HL-60 (cell line): Measurements from ENCODE around the gene SOX5.

Experiments used
- DNase-seq, 2 experiments: peaks; one replicate each; pipeline ENCODE4 v3.0.0-alpha.2; 2010 to 2020; ENCODE audit warnings: low read depth in 1 of 2, low spot score in 1 of 2
- H3K27ac ChIP-seq: fragments of 250-450 bp; sonication (Bioruptor Pico); replicated peaks from 2 replicates; pipeline ENCODE4 v1.5.1; 2020; ENCODE audit warnings: mild to moderate bottlenecking, moderate library complexity
- H3K27me3 ChIP-seq: fragments of 250-450 bp; sonication (Bioruptor Pico); 2 replicates; pipeline ENCODE4 v1.5.1; 2021; ENCODE audit warnings: mild to moderate bottlenecking, moderate library complexity; ENCODE audit not compliant: insufficient read depth, poor library complexity, severe bottlenecking
- H3K4me3 ChIP-seq: replicated peaks from 2 replicates; pipeline ENCODE4 v1.5.1; 2011; ENCODE audit warnings: mild to moderate bottlenecking, control low read depth, low read length; ENCODE audit not compliant: insufficient read depth
- CTCF ChIP-seq: IDR thresholded peaks from one replicate; pipeline ENCODE4 v1.5.1; 2011; ENCODE audit warnings: low read length, control low read depth, inconsistent platforms; ENCODE audit not compliant: insufficient read depth
- GABPA ChIP-seq: IDR thresholded peaks from 2 replicates; pipeline ENCODE4 v1.6.1; 2012; ENCODE audit warnings: low read depth
- POLR2AphosphoS5 ChIP-seq: IDR thresholded peaks from 2 replicates; pipeline ENCODE4 v1.6.1; 2012; ENCODE audit warnings: low read depth
- REST ChIP-seq: IDR thresholded peaks from 2 replicates; pipeline ENCODE4 v1.6.1; 2012; ENCODE audit warnings: low read depth; ENCODE audit not compliant: insufficient replicate concordance
- SPI1 ChIP-seq: IDR thresholded peaks from 2 replicates; pipeline ENCODE4 v1.6.1; 2012; ENCODE audit warnings: low read depth, mild to moderate bottlenecking, borderline replicate concordance

SOX5 gene

GRCh38 chr12:23535441-23535840 lies 414.0 kb downstream of the SOX5 start:
- Histone ChIP-seq H3K27ac (no peak overlapping the region), H3K27me3 (no peaks in the 10 kb centered on the region), H3K4me3 (no peak overlapping the region)
- no peak for DNase-seq
- TF ChIP-seq SPI1 (no peak), GABPA (no peak), POLR2AphosphoS5 (no peak), CTCF (no peak), REST (no peak)

GRCh38 chr12:23534196-23534595 lies 415.3 kb downstream of the SOX5 start:
- TF ChIP-seq CTCF (no peak), POLR2AphosphoS5 (no peak), GABPA (no peak), REST (no peak)
- no peak overlapping the region for H3K4me3 ChIP-seq
- DNase-seq: no peak
- no peaks in the 10 kb centered on the region for H3K27me3 ChIP-seq
- no peak overlapping the region for H3K27ac ChIP-seq

GRCh38 chr12:23533699-23534098 lies 415.8 kb downstream of the SOX5 start:
- Histone ChIP-seq H3K27me3 (no peaks in the 10 kb centered on the region), H3K4me3 (no peak overlapping the region), H3K27ac (no peak overlapping the region)
- TF ChIP-seq REST (no peak), CTCF (no peak), POLR2AphosphoS5 (no peak), SPI1 (no peak), GABPA (no peak)
- DNase-seq: no peak
